Endodermal cell (in vitro differentiated cells): Measurements from ENCODE around the gene NMD3. TPM values are rescaled to one million over a fixed set of nuclear protein-coding genes. Genes with fewer than 3 reads are reported as not detected.

ENCODE experiments used
- DNase-seq: peaks from one replicate; pipeline ENCODE4 v3.0.0-alpha.2; 2017
- H3K27ac ChIP-seq: 2 replicates; pipeline ENCODE4 v1.5.1; 2013; ENCODE audit warnings: mild to moderate bottlenecking, low read depth, low read length, moderate library complexity
- H3K27me3 ChIP-seq: 2 replicates; pipeline ENCODE4 v1.6.1; 2013; ENCODE audit warnings: mild to moderate bottlenecking, low read length, moderate library complexity; ENCODE audit not compliant: insufficient read depth, control insufficient read depth, poor library complexity, severe bottlenecking
- H3K36me3 ChIP-seq: 2 replicates; pipeline ENCODE4 v1.7.0; 2013; ENCODE audit warnings: mild to moderate bottlenecking, low read length, moderate library complexity; ENCODE audit not compliant: control insufficient read depth, insufficient read depth
- H3K4me1 ChIP-seq: one replicate; pipeline ENCODE4 v1.7.0; 2013; ENCODE audit warnings: low read length; ENCODE audit not compliant: control insufficient read depth, insufficient read depth
- H3K4me3 ChIP-seq: 2 replicates; pipeline ENCODE4 v1.5.1; 2013; ENCODE audit warnings: mild to moderate bottlenecking, low read length, moderate library complexity
- H3K9ac ChIP-seq: 2 replicates; pipeline ENCODE4 v1.6.1; 2013; ENCODE audit warnings: mild to moderate bottlenecking, low read length, moderate library complexity; ENCODE audit not compliant: poor library complexity, severe bottlenecking; ENCODE audit errors: extremely low read depth
- H3K9me3 ChIP-seq: 2 replicates; pipeline ENCODE4 v1.6.1; 2013; ENCODE audit warnings: mild to moderate bottlenecking, low read length, moderate library complexity; ENCODE audit not compliant: control insufficient read depth
- H3K27ac Mint-ChIP-seq: 2 replicates; pipeline ENCODE4 v1.8.0; 2020; ENCODE audit warnings: mixed read lengths
- H3K27me3 Mint-ChIP-seq: 2 replicates; pipeline ENCODE4 v1.8.0; 2021; ENCODE audit warnings: mild to moderate bottlenecking, mixed read lengths; ENCODE audit not compliant: insufficient read depth
- H3K36me3 Mint-ChIP-seq: 2 replicates; pipeline ENCODE4 v1.8.0; 2020; ENCODE audit warnings: low read depth, mixed read lengths
- H3K4me1 Mint-ChIP-seq: 2 replicates; pipeline ENCODE4 v1.8.0; 2020; ENCODE audit warnings: mixed read lengths
- H3K4me3 Mint-ChIP-seq: 2 replicates; pipeline ENCODE4 v1.8.0; 2020; ENCODE audit warnings: mild to moderate bottlenecking, moderate library complexity, mixed read lengths
- H3K9me3 Mint-ChIP-seq: 2 replicates; pipeline ENCODE4 v1.8.0; 2020; ENCODE audit warnings: mild to moderate bottlenecking, mixed read lengths
- WGBS, 2 experiments: methylation state at CpG; one replicate each; pipeline versions ENCODE4 v1.1.5 to v1.1.7; 2013; ENCODE audit warnings: missing lambda C conversion rate in 2 of 2, mixed read lengths in 1 of 2; ENCODE audit not compliant: insufficient coverage in 1 of 2, insufficient read length in 1 of 2; 5-methylcytosine and 5-hydroxymethylcytosine counted together
- total RNA-seq, 2 donors: library from RNA; stranded (reverse); fragmentation: NEBNext Ultra II Directional in 1 of 2; extraction: Animal tissue kit (Norgen Biotek cat#: 25700) in 1 of 2; gene quantifications; 2 replicates in 1 of 2; 3 replicates in 1 of 2; pipeline ENCODE4 v1.2.1, GENCODE V29; 2021
- TF ChIP-seq, protein P1 (sequence below): fragments of 200-600 bp; sonication (generic); conservative IDR thresholded peaks from 2 replicates; pipeline ENCODE4 v1.5.0; 2021; ENCODE audit warnings: antibody characterized with exemption, mild to moderate bottlenecking

Gene NMD3
- total RNA-seq, 2 donors from 2014 or later = 47.1 to 48.3 TPM

- Histone ChIP-seq H3K4me1 (no peaks in the 10 kb centered on the region), H3K9me3 (no peaks in the 10 kb centered on the region), H3K27ac (no peak overlapping the region), H3K27me3 (no peaks in the 10 kb centered on the region), H3K9ac (no peak overlapping the region), H3K36me3 (peaks cover 75% of the 10 kb centered on the region), H3K4me3 (no peak overlapping the region)
- 88% methylated on average over 1 of the region's 1 CpG; no CpG with 5 or more reads in 1 of the 2 experiments for WGBS, 2 experiments
- Mint-ChIP-seq H3K9me3 (peaks cover 5% of the 10 kb centered on the region), H3K4me1 (no peaks in the 10 kb centered on the region), H3K36me3 (peaks cover 66% of the 10 kb centered on the region), H3K27ac (no peak overlapping the region), H3K27me3 (no peaks in the 10 kb centered on the region), H3K4me3 (no peak overlapping the region)
- TF ChIP-seq, protein P1, sequence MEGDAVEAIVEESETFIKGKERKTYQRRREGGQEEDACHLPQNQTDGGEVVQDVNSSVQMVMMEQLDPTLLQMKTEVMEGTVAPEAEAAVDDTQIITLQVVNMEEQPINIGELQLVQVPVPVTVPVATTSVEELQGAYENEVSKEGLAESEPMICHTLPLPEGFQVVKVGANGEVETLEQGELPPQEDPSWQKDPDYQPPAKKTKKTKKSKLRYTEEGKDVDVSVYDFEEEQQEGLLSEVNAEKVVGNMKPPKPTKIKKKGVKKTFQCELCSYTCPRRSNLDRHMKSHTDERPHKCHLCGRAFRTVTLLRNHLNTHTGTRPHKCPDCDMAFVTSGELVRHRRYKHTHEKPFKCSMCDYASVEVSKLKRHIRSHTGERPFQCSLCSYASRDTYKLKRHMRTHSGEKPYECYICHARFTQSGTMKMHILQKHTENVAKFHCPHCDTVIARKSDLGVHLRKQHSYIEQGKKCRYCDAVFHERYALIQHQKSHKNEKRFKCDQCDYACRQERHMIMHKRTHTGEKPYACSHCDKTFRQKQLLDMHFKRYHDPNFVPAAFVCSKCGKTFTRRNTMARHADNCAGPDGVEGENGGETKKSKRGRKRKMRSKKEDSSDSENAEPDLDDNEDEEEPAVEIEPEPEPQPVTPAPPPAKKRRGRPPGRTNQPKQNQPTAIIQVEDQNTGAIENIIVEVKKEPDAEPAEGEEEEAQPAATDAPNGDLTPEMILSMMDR = no peak
- DNase-seq = no peak
Observed at GRCh38 chr3:161254861-161255260, 33.8 kb downstream of the NMD3 start.

GRCh38 chr3:161263057-161263456 is 41.9 kb downstream of the NMD3 start:
- no peak for DNase-seq
- Histone ChIP-seq H3K36me3 (peaks cover 29% of the 10 kb centered on the region), H3K4me3 (no peak overlapping the region), H3K27ac (no peak overlapping the region), H3K4me1 (no peaks in the 10 kb centered on the region), H3K9ac (no peak overlapping the region), H3K27me3 (no peaks in the 10 kb centered on the region), H3K9me3 (peaks cover 20% of the 10 kb centered on the region)
- peaks cover 62% of the 10 kb centered on the region for H3K36me3 Mint-ChIP-seq
- peaks cover 39% of the 10 kb centered on the region for H3K9me3 Mint-ChIP-seq
- H3K4me3 Mint-ChIP-seq = no peak overlapping the region
- H3K27me3 Mint-ChIP-seq = no peaks in the 10 kb centered on the region
- TF ChIP-seq, protein P1 = no peak
- 91% methylated on average over 3 of the region's 3 CpGs; no CpG with 5 or more reads in 1 of the 2 experiments for WGBS, 2 experiments
- no peaks in the 10 kb centered on the region for H3K4me1 Mint-ChIP-seq
- no peak overlapping the region for H3K27ac Mint-ChIP-seq

DNA sequence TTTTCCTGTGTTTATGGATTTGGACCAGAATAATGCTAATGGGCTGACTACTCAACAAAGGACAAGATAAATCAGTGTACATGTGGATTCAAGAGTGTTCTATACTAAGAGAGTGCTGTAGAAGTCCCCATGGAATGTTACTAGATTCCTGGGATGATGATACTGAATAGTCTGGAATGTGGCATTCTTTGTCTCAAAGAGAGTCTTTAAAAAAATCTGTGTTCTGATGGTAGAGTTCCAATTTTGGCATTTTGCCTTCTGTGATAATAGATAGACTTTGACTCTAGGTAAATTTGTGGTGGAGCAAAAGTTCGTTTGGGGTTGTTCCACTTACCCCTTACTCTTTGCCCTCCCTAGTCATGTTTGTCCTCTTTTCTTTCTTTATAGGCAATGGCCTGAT is 43.7 kb downstream of the NMD3 start:
- no peaks in the 10 kb centered on the region for H3K27me3 ChIP-seq
- DNase-seq = no peak
- peaks cover 23% of the 10 kb centered on the region for H3K36me3 ChIP-seq
- H3K36me3 Mint-ChIP-seq = peaks cover 54% of the 10 kb centered on the region
- TF ChIP-seq, protein P1 = no peak
- no peak overlapping the region for H3K4me3 Mint-ChIP-seq
- no peak overlapping the region for H3K4me3 ChIP-seq
- H3K4me1 ChIP-seq = no peaks in the 10 kb centered on the region
- no peak overlapping the region for H3K27ac Mint-ChIP-seq
- 90% methylated on average over 1 of the region's 1 CpG; no CpG with 5 or more reads in 1 of the 2 experiments for WGBS, 2 experiments
- H3K4me1 Mint-ChIP-seq = no peaks in the 10 kb centered on the region
- H3K9me3 Mint-ChIP-seq = peaks cover 38% of the 10 kb centered on the region
- no peak overlapping the region for H3K9ac ChIP-seq
- H3K27ac ChIP-seq = no peak overlapping the region
- H3K9me3 ChIP-seq = peaks cover 20% of the 10 kb centered on the region
- no peaks in the 10 kb centered on the region for H3K27me3 Mint-ChIP-seq
